ENCODE results near the gene NOSTRIN. TPM values are rescaled to one million over a fixed set of nuclear protein-coding genes. Genes with fewer than 3 reads are reported as not detected.
A peak's percentile ranks its signal among the peaks of the same experiment; 100 is the strongest.

Gene NOSTRIN
- total and polyA plus RNA-seq, 2 of the 8 experiments (the other 6 are each of a cell fraction or from before 2014, with no cell fraction given), result not detected

DNA sequence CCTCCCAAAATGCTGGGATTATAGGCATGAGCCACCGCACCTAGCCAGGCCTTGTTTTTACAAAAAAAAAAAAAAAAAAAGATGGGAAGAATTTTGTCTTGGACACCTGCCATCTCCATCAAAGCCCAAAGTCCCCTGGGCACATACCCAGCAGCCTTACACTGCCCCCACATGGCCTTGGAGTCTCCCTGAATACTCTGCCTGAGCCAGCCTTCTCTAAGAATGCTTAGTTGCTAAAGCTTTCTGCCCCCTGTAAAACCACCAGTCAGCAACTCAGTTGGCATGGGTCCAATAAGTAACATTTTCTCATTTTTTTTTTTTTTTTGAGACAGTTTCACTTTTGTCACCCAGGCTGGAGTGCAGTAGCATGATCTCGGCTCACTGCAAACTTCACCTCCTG is 47.2 kb downstream of the NOSTRIN start:
- Histone ChIP-seq H3K23ac (ENCODE audit: insufficient read length) (no peak overlapping the region), H3K56ac (replicated peaks; ENCODE audit: insufficient read length, low read depth, low read length) (no peak overlapping the region), H3K4me3 (ENCODE audit: extremely low read depth in 1 of 4, insufficient read depth in 2 of 4, low read depth in 3 of 4, low read length in 4 of 4) (no peak overlapping the region), H3K79me2 (ENCODE audit: control insufficient read depth in 1 of 2, insufficient read depth in 2 of 2, low read length in 2 of 2) (no peaks in the 10 kb centered on the region), H2AK5ac (ENCODE audit: low read depth, low read length) (no peak overlapping the region), H3K9me3 (ENCODE audit: insufficient read depth in 2 of 2, low read depth in 1 of 2, low read length in 1 of 2) (no peaks in the 10 kb centered on the region), H3K4me1 (replicated peaks in 1 of 4; ENCODE audit: control insufficient read depth in 3 of 4, insufficient read depth in 4 of 4, low read length in 3 of 4) (no peaks in the 10 kb centered on the region), H2BK120ac (replicated peaks; ENCODE audit: low read depth, low read length) (no peak overlapping the region), H3K79me1 (ENCODE audit: low read depth, low read length) (no peaks in the 10 kb centered on the region), H3K27me3 (replicated peaks in 1 of 4; ENCODE audit: control insufficient read depth in 3 of 4, extremely low read depth in 1 of 4, insufficient read depth in 3 of 4, low read length in 3 of 4) (no peaks in the 10 kb centered on the region), H2BK15ac (ENCODE audit: low read length) (no peak overlapping the region), H4K5ac (ENCODE audit: insufficient read length, low read depth, low read length) (no peak overlapping the region), H4K91ac (replicated peaks; ENCODE audit: insufficient read length, low read length) (no peak overlapping the region), H4K20me1 (replicated peaks in 1 of 2; ENCODE audit: control insufficient read depth in 1 of 2, insufficient read depth in 2 of 2, low read length in 2 of 2) (no peaks in the 10 kb centered on the region), H3K18ac (ENCODE audit: extremely low read depth, low read length) (no peak overlapping the region), H4K8ac (ENCODE audit: extremely low read depth, insufficient read depth, low read length) (no peak overlapping the region), H3K9ac (replicated peaks in 1 of 4; ENCODE audit: extremely low read depth in 1 of 4, low read depth in 3 of 4, low read length in 3 of 4) (no peak overlapping the region), H2AFZ (ENCODE audit: low read length) (no peak overlapping the region), H3K36me3 (ENCODE audit: control insufficient read depth in 2 of 4, insufficient read depth in 4 of 4, low read length in 3 of 4) (no peaks in the 10 kb centered on the region; a peak in 1 of 8 replicates), H3K23me2 (ENCODE audit: low read depth, low read length) (no peaks in the 10 kb centered on the region), H3K27ac (ENCODE audit: low read depth, low read length) (no peak overlapping the region), H2BK12ac (ENCODE audit: low read depth, low read length) (no peak overlapping the region), H2BK20ac (ENCODE audit: low read length) (no peak overlapping the region), H2BK5ac (ENCODE audit: low read depth, low read length) (no peak overlapping the region), H3K4me2 (ENCODE audit: insufficient read depth in 1 of 2, low read depth in 2 of 2, low read length in 2 of 2) (no peak overlapping the region), H3K14ac (ENCODE audit: insufficient read length) (no peak overlapping the region), H3K4ac (replicated peaks; ENCODE audit: insufficient read length, low read depth, low read length) (no peak overlapping the region)
- TF ChIP-seq RAD21 (IDR thresholded peaks at IDR 0.05 in 1 of 2, conservative IDR thresholded peaks at IDR 0.05 in 1 of 2; ENCODE audit: low read depth in 2 of 2, low read length in 2 of 2) (peak; percentile 73 to 79), CHD1 (IDR thresholded peaks at IDR 0.05; ENCODE audit: low read depth, low read length) (no peak)
- TF ChIP-seq, protein P1, sequence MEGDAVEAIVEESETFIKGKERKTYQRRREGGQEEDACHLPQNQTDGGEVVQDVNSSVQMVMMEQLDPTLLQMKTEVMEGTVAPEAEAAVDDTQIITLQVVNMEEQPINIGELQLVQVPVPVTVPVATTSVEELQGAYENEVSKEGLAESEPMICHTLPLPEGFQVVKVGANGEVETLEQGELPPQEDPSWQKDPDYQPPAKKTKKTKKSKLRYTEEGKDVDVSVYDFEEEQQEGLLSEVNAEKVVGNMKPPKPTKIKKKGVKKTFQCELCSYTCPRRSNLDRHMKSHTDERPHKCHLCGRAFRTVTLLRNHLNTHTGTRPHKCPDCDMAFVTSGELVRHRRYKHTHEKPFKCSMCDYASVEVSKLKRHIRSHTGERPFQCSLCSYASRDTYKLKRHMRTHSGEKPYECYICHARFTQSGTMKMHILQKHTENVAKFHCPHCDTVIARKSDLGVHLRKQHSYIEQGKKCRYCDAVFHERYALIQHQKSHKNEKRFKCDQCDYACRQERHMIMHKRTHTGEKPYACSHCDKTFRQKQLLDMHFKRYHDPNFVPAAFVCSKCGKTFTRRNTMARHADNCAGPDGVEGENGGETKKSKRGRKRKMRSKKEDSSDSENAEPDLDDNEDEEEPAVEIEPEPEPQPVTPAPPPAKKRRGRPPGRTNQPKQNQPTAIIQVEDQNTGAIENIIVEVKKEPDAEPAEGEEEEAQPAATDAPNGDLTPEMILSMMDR (IDR thresholded peaks at IDR 0.05; ENCODE audit: control extremely low read depth in 1 of 3, insufficient read depth in 1 of 3, low read depth in 1 of 3, low read length in 3 of 3), result peak; percentile 56 to 61 (median 59)
- DNase-seq (ENCODE audit: low read depth in 1 of 2, low spot score in 2 of 2), result peak in 1 of 2 experiments; percentile 27
- POLR2A ChIA-PET (ENCODE audit: partially characterized antibody), result no interaction called here
- no peak for FAIRE-seq
- 90% methylated on average over 2 of the region's 2 CpGs; no CpG with 5 or more reads in 1 of the 2 experiments for WGBS, 2 experiments (ENCODE audit: extremely low coverage in 1 of 2, insufficient coverage in 1 of 2, insufficient read length in 1 of 2, insufficient replicate concordance in 2 of 2, low coverage in 1 of 2, low lambda C conversion rate in 2 of 2, missing lambda C conversion rate in 1 of 2)
- CTCF ChIA-PET (ENCODE audit: partially characterized antibody), result interaction anchor here (0.6 to 2.8 kb wide), 9 partner anchors 10 to 165 kb away, joined by 3 to 8 read pairs (median 5); no protein-coding TSS in a partner anchor

Data from H1 (cell line).